OCI-LY1 (cell line): ENCODE results near the gene DUSP3.

ENCODE experiments used
- H2AFZ ChIP-seq: fragments of 200-600 bp; sonication (generic), shearing (Covaris generic); 2 replicates; pipeline ENCODE4 v1.6.0; 2014; ENCODE audit warnings: antibody characterized with exemption, mild to moderate bottlenecking, low read length
- H3F3A ChIP-seq: fragments of 200-600 bp; sonication (generic), shearing (Covaris generic); 2 replicates; pipeline ENCODE4 v1.6.0; 2014; ENCODE audit warnings: mild to moderate bottlenecking, antibody characterized with exemption, low read length, moderate library complexity; ENCODE audit not compliant: insufficient read depth
- H3K27ac ChIP-seq: fragments of 200-600 bp; sonication (generic); 2 replicates; pipeline ENCODE4 v1.5.1; 2014; ENCODE audit warnings: low read length, mixed run types, mild to moderate bottlenecking, low read depth; ENCODE audit not compliant: poor library complexity, severe bottlenecking
- H3K27me3 ChIP-seq: fragments of 200-600 bp; sonication (generic); 2 replicates; pipeline ENCODE4 v1.6.0; 2014; ENCODE audit warnings: antibody characterized with exemption, mild to moderate bottlenecking, low read length, moderate library complexity; ENCODE audit not compliant: insufficient read depth
- H3K36me3 ChIP-seq: fragments of 200-600 bp; sonication (generic); 2 replicates; pipeline ENCODE4 v1.6.1; 2014; ENCODE audit warnings: mild to moderate bottlenecking, antibody characterized with exemption, low read length, moderate library complexity, mixed read lengths; ENCODE audit not compliant: insufficient read depth
- H3K4me1 ChIP-seq: fragments of 200-600 bp; sonication (generic); 2 replicates; pipeline ENCODE4 v1.5.1; 2014; ENCODE audit warnings: mild to moderate bottlenecking, low read length, moderate library complexity; ENCODE audit not compliant: insufficient read depth, severe bottlenecking
- H3K4me2 ChIP-seq: fragments of 200-600 bp; sonication (generic), shearing (Covaris generic); 2 replicates; pipeline ENCODE4 v1.6.1; 2014; ENCODE audit warnings: low read length
- H3K4me3 ChIP-seq: fragments of 200-600 bp; sonication (generic); 2 replicates; pipeline ENCODE4 v1.5.1; 2014; ENCODE audit warnings: low read length, low read depth, mild to moderate bottlenecking, mixed read lengths; ENCODE audit not compliant: poor library complexity, severe bottlenecking
- H3K79me2 ChIP-seq: fragments of 200-600 bp; shearing (Covaris generic); 2 replicates; pipeline ENCODE4 v1.6.1; 2016; ENCODE audit warnings: mixed run types, low read length, mixed read lengths; ENCODE audit not compliant: insufficient read depth
- H3K9ac ChIP-seq: fragments of 200-600 bp; sonication (generic), shearing (Covaris generic); 2 replicates; pipeline ENCODE4 v1.6.1; 2014; ENCODE audit warnings: mild to moderate bottlenecking, low read length, mixed read lengths
- H3K9me2 ChIP-seq: fragments of 200-600 bp; sonication (generic), shearing (Covaris generic); 2 replicates; pipeline ENCODE4 v1.6.1; 2014; ENCODE audit warnings: low read depth, mild to moderate bottlenecking, low read length, mixed read lengths
- H3K9me3 ChIP-seq: fragments of 200-600 bp; shearing (Covaris generic); 2 replicates; pipeline ENCODE4 v1.6.1; 2014; ENCODE audit warnings: low read length, mixed read lengths
- H4K20me1 ChIP-seq: fragments of 200-600 bp; sonication (generic), shearing (Covaris generic); 2 replicates; pipeline ENCODE4 v1.6.0; 2016; ENCODE audit warnings: mild to moderate bottlenecking, low read length; ENCODE audit not compliant: insufficient read depth
- CTCF ChIP-seq: fragments of 200-600 bp; sonication (generic), shearing (Covaris generic); IDR thresholded peaks from 2 replicates; pipeline ENCODE4 v1.5.1; 2017; ENCODE audit warnings: mild to moderate bottlenecking, antibody characterized with exemption, low read length, moderate library complexity, mixed read lengths
- EZH2 ChIP-seq: fragments of 200-600 bp; sonication (generic), shearing (Covaris generic); IDR thresholded peaks from 2 replicates; pipeline ENCODE4 v1.8.0; 2017; ENCODE audit warnings: borderline replicate concordance, mixed run types, mild to moderate bottlenecking, antibody characterized with exemption, low read length, moderate library complexity, mixed read lengths

Gene DUSP3

GRCh38 chr17:43779145-43780125 is 658 bp upstream of the DUSP3 start:
- Histone ChIP-seq H3K4me1 (peaks cover 10% of the 10 kb centered on the region), H3K9ac (peak overlapping the region; percentile 28), H4K20me1 (no peaks in the 10 kb centered on the region)

GRCh38 chr17:43774304-43775250 is 4.2 kb downstream of the DUSP3 start:
- Histone ChIP-seq H3K9me3 (no peaks in the 10 kb centered on the region), H3K9me2 (no peaks in the 10 kb centered on the region), H3K27me3 (no peaks in the 10 kb centered on the region), H3F3A (no peaks in the 10 kb centered on the region), H3K4me3 (no peak overlapping the region), H3K27ac (no peak overlapping the region), H3K4me1 (peaks cover 10% of the 10 kb centered on the region), H3K4me2 (no peak overlapping the region), H4K20me1 (no peaks in the 10 kb centered on the region), H2AFZ (no peak overlapping the region), H3K36me3 (peaks cover 8% of the 10 kb centered on the region), H3K79me2 (no peaks in the 10 kb centered on the region), H3K9ac (no peak overlapping the region)
- no peak for TF ChIP-seq EZH2
- TF ChIP-seq CTCF, result no peak

More at GRCh38 chr17:43779145-43780125, 658 bp upstream of the DUSP3 start:
- Histone ChIP-seq H3K9me3 (no peaks in the 10 kb centered on the region), H3K4me3 (peak overlapping the region; percentile 94), H3K79me2 (no peaks in the 10 kb centered on the region), H3K36me3 (peaks cover 3% of the 10 kb centered on the region; the same call in 1 of the 2 replicates), H2AFZ (no peak overlapping the region), H3K9me2 (no peaks in the 10 kb centered on the region), H3K4me2 (peak overlapping the region; percentile 70), H3K27ac (no peak overlapping the region), H3F3A (no peaks in the 10 kb centered on the region), H3K27me3 (peaks cover 8% of the 10 kb centered on the region; the same call in 1 of the 2 replicates)
- TF ChIP-seq CTCF (peak; percentile 46), EZH2 (no peak)

GRCh38 chr17:43772877-43773648 is 5.7 kb downstream of the DUSP3 start:
- H2AFZ ChIP-seq, result no peak overlapping the region
- no peak overlapping the region for H3K4me2 ChIP-seq
- no peaks in the 10 kb centered on the region for H3F3A ChIP-seq
- peaks cover 8% of the 10 kb centered on the region for H3K36me3 ChIP-seq
- no peaks in the 10 kb centered on the region for H3K9me2 ChIP-seq
- H3K4me3 ChIP-seq, result no peak overlapping the region
- no peak for TF ChIP-seq EZH2
- TF ChIP-seq CTCF, result no peak
- no peak overlapping the region for H3K27ac ChIP-seq
- H3K27me3 ChIP-seq, result no peaks in the 10 kb centered on the region
- H3K4me1 ChIP-seq, result peaks cover 2% of the 10 kb centered on the region
- no peaks in the 10 kb centered on the region for H4K20me1 ChIP-seq
- H3K9me3 ChIP-seq, result no peaks in the 10 kb centered on the region
- no peaks in the 10 kb centered on the region for H3K79me2 ChIP-seq
- no peak overlapping the region for H3K9ac ChIP-seq
